Measurements from ENCODE around the gene MFAP1. TPM values are rescaled to one million over a fixed set of nuclear protein-coding genes. Genes with fewer than 3 reads are reported as not detected.

MFAP1 gene
- total RNA-seq: 1 to 10 TPM; 8.1 to 8.3 TPM
- polyA plus RNA-seq: 1 to 10 TPM; 7.9 to 8.1 TPM

- no peaks in the 10 kb centered on the region for H3K9me3 ChIP-seq (ENCODE audit: control insufficient read depth in 4 of 4, low read length in 3 of 4)
- WGBS: 9% methylated on average over 46 of the region's 46 CpGs
- H3K4me1 ChIP-seq (ENCODE audit: control insufficient read depth in 4 of 4, insufficient read depth in 4 of 4, low read length in 3 of 4): peaks cover 9 to 18% (median 12%) of the 10 kb centered on the region in 4 donors
- peak; percentile 88 for DNase-seq (ENCODE audit: low spot score)
- no peaks in the 10 kb centered on the region for H3K27me3 ChIP-seq (ENCODE audit: control insufficient read depth in 4 of 4, insufficient read depth in 4 of 4, low read length in 3 of 4)
- no peak for TF ChIP-seq HNF4A (conservative IDR thresholded peaks at IDR 0.05)
- no peak for TF ChIP-seq NR2F2 (IDR thresholded peaks at IDR 0.05)
- TF ChIP-seq RXRA (IDR thresholded peaks at IDR 0.05): peak; percentile 20 to 28
- no peak for TF ChIP-seq ATF3 (IDR thresholded peaks at IDR 0.05)
- peak in 1 of 2 donors; percentile 31 for TF ChIP-seq RAD21 (IDR thresholded peaks at IDR 0.05)
- peak; percentile 38 for TF ChIP-seq SP1 (IDR thresholded peaks at IDR 0.05)
- no peak for TF ChIP-seq FOXA1 (IDR thresholded peaks at IDR 0.05)
- TF ChIP-seq REST (IDR thresholded peaks at IDR 0.05): peak; percentile 90
- peak; percentile 90 for TF ChIP-seq YY1 (IDR thresholded peaks at IDR 0.05)
- TF ChIP-seq ZBTB33 (IDR thresholded peaks at IDR 0.05): peak; percentile 88
- TF ChIP-seq TAF1 (conservative IDR thresholded peaks at IDR 0.05): peak; percentile 99
- TF ChIP-seq FOXA2 (IDR thresholded peaks at IDR 0.05): no peak
- peak; percentile 81 for TF ChIP-seq MAX (IDR thresholded peaks at IDR 0.05)
- TF ChIP-seq GABPA (IDR thresholded peaks at IDR 0.05 in 1 of 2, conservative IDR thresholded peaks at IDR 0.05 in 1 of 2): peak; percentile 79 to 96
- no peak for TF ChIP-seq CTCF (IDR thresholded peaks at IDR 0.05; ENCODE audit: low read depth, low read length, missing input control)
- no peak for TF ChIP-seq EGR1 (IDR thresholded peaks at IDR 0.05; ENCODE audit: low read depth in 2 of 2)
- no peak for TF ChIP-seq HNF4G (IDR thresholded peaks at IDR 0.05)
- no peak for TF ChIP-seq JUND (IDR thresholded peaks at IDR 0.05)
- H3K36me3 ChIP-seq (ENCODE audit: control insufficient read depth in 4 of 4, insufficient read depth in 3 of 4, low read depth in 1 of 4, low read length in 3 of 4): no peaks in the 10 kb centered on the region
- peak within 1 kb of the TSS; percentile 90 to 99 (median 99) for H3K4me3 ChIP-seq (ENCODE audit: low read depth in 1 of 3, low read length in 3 of 3)
- peak within 1 kb of the TSS; percentile 63 to 100 for H3K9ac ChIP-seq (ENCODE audit: low read depth in 1 of 2, low read length in 2 of 2)
- peak within 1 kb of the TSS; percentile 80 to 94 for H3K27ac ChIP-seq (ENCODE audit: low read depth in 1 of 2, low read length in 2 of 2)
Observed at GRCh38 chr15:43824302-43825246, at the start of gene MFAP1. TSS of gene MFAP1 (minus strand) at chr15:43824690. CDS start at chr15:43824569, 121 bp downstream.

Data from liver (tissue), 9 donors.